Embryonic facial prominence (tissue), 1 donor: ENCODE measurements around the gene GUCA2A.

ENCODE experiments used
- DNase-seq: peaks from one replicate; pipeline ENCODE4 v3.0.0-alpha.2; 2016; ENCODE audit errors: extremely low spot score

The GUCA2A gene

DNA sequence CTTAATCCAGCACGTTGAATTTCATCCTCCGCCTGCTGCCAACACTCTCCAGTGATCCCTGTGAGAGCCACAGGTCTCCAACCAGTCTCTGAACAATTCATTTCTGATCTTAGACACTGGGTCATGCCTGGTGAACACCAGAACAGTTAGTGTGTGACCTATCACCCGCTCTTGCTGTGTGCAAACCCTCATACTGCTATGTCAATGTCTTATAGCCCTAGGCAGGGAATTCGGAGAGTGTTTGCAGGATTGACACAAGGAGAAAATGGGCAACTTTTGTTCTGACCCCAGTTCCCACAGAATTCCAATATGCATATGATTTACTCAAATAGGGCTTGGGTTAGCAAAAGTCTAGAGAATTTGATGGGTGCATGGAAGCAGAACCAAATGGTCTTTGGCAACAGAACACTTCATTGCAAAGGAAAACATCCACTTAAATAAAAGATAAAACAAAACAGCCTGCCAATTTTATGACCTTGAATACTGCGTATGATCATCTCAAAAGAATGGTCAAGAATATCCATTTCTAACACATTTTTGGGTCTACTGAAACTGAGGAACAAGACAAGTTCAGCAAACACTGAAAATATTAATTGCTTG is 34.4 kb downstream of the GUCA2A start:
- no peak for DNase-seq

DNA sequence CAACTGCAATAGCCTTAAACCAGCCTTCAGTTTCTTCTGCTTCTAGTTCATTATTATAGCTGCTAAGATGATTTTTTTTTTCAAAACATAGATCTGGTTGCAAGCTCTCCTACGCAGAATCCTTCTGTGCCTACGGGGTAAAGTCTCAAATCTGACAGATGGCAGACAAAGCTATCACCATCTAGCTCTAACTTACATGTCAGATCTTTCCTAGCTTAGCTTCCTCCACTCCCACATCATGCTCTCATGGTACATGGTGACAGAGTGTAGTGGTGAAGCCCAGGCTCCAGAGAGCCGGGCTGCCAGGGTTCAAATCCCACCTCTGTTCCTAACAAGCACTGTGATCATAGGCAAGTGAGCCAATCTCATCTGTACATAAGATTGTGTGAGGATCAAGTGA is 35.6 kb downstream of the GUCA2A start:
- DNase-seq, result no peak

DNA sequence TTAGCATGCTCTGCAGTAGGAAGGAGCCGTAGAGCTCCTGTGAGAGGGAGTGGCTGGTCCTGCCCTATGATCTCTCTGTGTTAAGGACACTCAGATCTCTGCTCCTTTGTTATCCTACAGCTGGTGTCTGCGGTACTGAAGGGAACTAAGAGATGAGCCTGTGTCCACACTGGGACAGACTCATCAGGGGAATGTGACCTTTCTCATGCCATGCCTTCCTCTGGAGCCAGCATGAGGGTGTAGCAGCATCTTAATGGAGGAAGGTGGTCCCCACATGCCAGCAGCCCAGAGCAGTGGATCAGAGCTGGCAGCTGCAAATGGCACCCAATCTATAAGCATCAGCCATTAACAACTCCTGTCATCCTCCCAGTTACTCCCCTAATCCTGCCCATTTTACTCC is 36.0 kb downstream of the GUCA2A start:
- no peak for DNase-seq

DNA sequence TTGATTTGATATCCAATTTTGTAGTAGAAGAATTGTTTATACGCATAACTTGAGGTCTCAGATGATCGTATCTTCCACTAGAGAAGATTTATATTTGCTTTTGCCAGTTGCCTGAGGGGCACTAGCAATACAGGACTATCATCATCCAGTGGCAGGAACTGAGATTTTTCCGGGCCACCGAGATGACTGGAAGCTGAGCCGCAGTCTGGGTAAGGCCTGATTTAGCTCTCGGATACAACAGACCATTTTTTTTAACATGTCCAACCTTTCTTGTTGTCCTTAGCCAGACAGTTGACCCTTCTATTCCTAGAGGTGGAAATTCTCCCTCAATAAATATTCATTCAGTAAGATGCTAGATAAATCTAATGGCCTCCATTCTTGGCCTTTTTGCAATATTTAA is 36.8 kb downstream of the GUCA2A start:
- no peak for DNase-seq

DNA sequence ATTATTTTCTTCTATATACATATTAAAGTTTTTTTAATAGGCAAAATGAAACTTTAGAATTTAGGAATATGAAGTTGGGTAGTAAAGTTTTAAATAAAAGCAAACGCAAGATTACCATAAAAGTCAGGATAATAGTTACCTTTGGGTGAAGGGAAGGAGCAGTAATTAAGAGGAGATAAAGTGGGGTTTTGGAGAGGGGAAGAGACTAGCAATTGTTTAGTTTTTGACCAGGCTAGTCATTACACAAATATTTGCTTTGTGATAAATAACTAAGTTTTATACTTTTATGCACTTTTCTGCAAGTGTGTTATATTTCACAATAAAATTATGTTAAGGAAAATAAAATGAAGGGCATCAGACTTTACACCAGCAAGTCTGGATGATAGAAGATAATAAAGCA is 39.0 kb downstream of the GUCA2A start:
- DNase-seq, result no peak

DNA sequence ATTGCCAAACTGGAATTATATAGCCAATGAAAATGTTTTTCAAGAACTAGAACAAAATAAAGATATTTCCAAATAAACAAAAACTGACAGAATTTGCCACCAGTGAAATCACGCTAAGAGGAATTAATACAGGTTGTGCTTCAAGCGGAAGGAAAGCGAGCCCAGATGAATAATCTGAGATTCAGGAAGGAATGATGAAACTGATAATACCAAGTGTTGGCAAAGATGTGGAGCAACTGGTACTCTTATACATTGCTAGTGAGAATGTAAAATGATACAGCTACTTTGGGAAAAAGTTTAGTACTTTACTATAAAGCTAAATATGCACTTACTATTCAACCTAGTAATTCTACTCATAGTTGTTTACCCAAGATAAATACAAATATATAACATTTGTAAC is 42.1 kb downstream of the GUCA2A start:
- no peak for DNase-seq

DNA sequence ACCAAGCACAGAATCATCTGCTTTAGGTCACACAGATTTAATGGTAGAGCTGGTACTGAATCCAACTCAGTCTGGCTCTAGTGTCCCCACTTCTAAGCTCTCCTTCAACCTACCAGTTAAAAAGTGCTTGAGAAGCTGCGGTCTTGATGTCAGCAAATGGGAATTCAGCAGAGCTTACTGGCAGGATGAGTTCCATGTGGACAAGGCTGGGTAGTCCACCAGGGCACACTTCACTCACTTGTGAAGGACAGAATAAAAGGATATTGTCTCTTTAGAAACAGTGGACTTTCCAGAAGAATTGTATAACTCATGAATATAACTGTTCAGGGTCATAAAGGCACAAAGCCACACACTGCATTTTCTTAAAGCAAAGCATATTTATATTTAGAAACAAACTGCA is 46.4 kb downstream of the GUCA2A start:
- DNase-seq, result no peak

DNA sequence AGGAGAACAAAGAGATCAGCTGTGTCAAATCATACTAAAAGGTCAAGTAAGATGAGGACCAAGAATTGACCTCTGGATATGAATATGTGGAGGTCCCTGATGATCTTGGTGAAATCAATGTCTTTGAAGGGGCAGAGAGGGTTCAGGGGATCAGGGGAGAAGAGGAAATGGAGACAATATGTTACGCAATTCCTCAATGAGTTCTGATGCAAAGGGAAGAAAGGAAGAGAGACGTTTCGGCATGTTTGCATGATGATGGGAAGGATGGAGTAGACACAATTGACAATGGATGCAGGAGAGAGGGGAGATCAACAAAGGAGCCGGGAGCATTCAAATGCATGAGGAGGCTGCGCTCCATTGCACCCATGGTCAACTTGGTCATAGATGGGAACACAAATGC is 47.3 kb downstream of the GUCA2A start:
- DNase-seq, result no peak

DNA sequence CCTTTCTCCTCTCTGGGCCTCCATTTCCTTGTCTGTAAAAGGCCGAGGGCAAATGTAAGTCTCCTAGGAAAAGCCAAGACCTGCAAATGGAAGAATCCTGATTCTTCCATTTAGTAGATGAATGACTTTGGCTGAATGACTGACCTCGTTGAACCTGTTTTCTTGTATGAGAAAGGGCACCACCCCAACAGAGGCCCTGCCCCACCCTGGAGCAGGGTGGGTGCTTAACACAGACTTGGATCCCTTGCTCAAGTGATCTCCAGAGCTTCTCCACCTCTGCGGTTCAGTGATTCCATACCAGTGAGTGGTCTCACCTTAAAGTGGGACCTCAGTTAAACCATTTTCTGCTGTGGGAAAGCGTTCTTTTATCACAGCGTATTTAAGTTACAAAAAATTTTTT is 50.3 kb downstream of the GUCA2A start:
- no peak for DNase-seq
